ENCODE measurements around the gene SLC5A4.

Gene SLC5A4

DNA sequence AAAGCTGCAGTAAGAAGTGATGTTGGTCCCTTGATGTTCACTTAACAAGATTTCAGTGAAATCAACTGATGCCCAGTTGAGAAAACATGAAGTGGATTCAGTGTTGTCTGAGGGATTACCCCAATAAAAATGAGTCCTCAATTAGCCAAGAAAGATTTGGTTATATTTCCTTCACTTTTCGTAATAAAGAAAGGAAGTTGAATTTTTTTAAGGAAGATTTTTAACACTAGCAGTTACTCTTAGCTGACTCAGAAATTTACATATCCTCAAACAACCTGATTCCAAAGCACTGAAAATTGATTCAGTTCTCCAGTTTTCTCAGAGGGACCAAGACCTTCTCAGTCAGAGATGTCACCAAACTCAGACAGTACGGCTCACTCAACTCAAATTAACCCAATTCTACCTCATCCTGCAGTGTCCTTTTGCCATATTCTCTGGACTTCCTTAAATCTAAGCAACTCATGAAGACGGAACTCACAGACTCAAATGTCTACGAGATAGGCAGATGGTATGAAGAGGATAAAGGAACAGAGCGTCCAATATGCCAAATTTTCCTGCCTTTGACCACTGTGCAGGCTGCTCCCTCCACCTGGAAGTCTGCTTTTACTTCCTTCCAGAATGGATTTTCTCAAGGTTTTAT is 22.8 kb downstream of the SLC5A4 start:
- DNase-seq = no peak

DNA sequence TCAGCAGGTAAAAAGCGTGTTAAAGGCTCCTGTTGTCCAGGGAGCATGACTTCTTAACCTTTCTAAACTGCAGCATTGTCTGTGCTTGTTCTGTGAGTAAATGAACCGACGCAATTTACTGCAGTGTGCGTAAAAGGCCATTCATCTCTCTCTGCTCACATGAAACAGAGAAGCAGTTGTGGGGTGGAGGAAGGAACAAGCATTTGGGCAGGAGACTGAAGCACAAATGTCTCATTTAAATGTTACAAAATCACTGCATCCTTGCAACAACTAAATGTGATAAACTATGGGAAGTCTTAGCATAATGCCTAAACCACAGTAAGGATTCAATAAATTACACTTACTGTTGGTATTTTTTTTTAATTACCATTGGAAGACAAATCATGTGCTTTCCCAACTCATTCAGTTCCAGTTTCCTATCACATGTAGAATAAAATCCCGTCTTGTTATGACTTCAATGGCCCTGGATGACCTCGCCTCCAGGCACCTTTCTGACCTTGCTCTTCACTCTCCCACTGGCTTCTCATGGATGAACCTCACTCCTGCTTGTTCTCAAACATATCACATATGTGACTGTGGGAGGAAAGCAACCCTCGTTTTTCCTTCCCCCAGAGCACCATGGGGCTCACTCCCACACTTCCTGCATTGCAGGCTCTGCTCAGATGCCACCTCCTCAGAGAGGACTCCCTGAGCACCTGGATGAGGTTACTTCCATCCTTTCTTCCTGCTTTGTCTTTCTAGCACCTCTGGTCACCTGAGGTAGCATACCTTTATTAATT is 28.6 kb downstream of the SLC5A4 start:
- no peak for DNase-seq

DNA sequence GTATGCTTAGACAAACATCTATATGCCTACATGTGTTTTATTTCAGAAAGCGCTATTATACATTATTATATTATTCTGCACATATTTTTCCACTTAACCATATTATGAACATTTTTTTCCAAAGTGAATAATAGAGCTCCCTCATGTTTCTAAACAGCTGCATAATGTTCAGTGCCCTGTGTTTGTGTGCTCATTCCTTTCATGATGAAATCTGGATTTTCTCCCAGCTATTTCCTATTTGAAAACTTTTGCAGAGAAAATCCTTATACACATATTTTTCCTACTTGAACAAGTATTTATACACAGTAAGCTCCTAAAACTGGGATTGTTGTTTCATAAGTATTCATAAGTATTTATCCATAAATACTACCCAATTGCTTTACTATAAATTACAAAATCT is 32.2 kb downstream of the SLC5A4 start:
- no peak for DNase-seq

DNA sequence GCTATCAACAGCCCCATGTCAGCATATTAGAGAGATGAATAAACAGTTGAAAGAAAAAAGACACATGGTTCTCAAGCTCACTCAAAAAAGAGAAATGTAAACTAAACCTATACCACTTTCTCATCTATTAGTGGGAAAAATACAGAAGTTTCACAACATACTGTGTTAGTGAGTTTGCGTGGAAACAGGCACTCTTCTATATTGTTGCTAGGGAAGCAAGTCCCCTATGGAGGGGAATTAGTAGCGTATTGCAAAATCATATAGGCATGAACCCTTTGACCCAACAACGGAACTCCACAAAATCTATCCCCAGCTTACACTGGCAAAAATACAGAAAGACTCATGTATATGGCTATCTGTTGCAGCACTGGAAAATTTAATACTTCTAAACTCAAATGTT is 36.1 kb downstream of the SLC5A4 start:
- DNase-seq = no peak

DNA sequence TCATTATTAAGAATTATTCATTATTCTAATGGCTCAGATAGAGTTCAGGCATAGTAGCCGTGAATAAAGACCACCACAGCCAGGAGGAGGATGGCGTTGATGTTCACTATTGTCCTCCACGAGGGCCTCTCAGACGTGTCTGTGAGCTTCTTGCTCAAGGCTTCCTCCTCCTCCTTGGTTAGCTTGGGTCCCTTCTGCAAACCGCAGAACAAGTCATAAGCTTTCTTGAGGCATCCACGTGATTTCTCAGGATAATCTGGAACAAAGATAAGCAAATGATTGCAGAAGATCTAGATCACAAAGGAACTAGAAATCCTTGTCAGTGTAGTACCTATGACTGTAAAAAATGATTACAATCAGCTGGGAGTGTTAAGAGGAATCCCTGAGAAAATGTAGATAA is 36.7 kb downstream of the SLC5A4 start:
- DNase-seq = no peak

DNA sequence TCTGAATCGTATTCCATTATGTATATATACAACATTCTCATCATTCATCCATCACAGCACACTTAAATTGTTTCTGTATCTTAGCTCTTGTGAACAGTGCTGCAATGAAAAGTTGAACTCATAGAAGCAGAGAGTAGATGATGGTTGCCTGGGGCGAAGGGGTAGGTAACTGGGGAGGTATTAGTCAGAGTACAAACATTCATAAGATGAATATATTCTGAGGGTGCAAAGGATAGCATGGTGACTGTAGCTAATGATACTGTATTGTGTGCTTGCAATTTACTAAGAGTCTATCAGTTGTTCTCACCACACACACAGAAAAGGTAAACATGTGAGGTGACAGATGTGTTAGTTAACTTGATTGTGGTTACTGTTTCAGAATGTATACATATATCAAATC is 37.7 kb downstream of the SLC5A4 start:
- DNase-seq = no peak

DNA sequence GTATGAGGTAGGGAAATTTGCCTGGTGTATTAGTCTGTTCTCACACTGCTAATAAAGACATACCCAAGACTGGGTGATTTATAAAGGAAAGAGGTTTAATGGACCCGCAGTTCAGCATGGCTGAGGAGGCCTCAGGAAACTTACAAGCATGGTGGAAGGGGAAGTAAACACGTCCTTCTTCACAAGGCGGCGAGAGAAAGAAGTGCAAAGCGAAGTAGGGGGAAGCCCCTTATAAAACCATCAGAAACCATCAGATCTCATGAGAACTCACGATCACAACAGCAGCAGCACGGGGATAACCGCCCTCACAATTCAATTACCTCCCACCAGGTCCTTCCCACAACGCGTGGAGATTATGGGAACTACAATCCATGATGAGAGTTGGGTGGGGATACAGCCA is 38.2 kb downstream of the SLC5A4 start:
- no peak for DNase-seq

DNA sequence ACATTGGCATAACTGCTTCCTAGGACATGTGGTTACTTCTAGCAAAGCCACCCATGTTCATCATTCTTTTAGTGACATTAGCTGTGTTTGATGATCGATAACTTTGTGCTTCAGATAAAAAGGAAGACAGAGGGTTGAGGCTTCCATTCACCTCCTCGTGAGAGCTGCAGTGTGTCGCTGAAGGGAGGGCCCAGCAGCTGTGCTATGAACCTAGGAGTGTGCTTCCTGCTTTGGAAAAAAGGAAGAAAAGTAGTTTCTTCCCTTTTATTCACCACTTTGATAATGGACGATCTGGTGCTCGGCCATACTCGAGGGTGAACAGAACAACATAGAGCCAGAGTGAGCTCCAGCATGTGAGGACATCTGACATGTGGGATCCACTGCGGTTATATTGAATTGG is 44.1 kb downstream of the SLC5A4 start:
- DNase-seq = no peak

DNA sequence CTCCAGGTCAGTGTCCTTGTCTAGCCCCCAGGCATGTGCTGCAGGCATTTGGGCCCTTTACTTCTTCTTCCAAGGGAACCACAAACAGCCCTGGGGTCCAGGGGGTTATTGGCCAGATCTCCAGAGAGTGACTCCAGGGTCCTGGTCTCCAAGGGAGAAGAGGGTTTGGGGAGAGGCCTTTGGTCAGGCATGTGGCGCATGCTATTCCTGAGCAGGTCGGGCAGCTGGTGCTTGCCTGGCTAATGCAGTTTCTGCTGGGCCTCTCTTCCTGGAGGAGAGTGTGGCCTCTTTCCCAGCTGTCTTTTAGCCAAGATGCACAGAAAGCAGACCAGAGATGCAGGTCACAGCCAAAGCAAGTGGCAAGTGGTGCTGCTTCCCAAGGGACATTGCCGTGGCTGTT is 46.5 kb downstream of the SLC5A4 start:
- no peak for DNase-seq

DNA sequence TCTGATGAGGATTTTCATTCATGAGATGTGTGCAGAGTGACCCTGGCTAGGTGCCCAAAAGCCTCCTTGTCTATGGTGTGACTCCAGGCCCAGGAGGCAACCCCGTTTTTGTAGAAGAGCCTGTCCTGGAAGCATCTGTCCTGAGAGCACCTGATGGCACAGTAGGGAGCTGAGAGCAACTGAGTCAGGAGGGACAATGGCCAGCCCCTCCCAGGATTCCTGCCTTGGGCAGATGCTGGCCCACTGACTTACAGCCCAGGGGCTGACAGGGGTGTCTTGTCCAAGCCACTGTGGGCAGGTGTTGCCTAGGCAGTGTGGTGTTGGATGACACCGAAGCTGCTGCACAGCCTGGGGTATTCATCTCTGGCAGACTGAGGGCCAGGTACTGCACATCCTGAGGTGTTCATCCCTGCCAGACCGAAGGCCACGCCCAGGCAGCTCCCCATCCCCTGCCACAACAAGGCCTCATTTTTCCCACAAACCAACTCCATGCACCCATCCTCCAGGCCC is 47.1 kb downstream of the SLC5A4 start:
- no peak for DNase-seq

DNA sequence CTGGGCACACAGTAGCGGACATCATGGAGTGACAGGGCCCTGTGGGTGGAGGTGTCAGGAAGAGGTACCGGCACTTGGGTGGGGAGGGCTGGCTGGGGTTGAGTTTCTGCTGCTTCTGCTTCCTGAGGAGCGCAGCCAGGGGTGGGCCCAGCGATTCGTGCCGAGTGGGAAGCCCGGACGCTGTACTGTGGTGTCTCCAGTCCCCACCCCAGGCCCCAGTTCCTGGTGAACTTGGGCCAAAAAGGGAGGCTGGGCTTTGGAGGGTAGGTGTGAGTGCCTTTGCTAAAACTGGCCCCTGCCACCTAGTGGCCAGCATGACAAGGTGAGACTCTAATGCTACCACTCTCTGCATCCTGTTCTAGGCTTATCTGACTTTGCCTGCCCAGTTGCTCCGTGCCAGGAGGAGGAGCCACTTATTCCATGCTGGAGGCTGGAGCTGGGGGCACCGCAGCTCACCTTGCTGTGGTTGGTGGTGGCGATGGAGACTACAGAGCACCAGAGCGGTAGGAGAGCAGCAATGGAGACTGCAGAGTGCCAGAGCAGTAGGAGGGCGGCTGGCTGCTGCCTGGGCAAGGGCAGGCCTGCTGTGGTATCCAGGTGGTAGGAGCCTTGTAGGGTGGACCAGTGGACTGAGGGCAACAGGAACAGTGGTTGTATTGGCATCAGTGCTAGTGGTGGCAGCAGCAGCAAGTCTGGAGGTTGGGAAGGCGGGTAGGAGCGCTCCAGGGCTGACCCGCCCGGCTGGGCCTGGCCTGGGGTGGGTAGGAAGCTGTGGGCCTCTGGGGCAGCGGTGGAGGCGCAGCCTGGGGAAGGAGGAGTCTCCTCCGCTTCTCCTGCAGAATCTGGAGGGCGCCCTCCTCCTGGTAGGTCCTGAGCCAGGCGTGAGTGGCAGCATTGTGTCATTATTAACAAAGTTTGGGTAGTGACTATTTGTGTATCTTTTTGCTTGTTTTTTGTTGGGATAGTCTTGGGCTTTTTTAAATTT is 48.1 kb downstream of the SLC5A4 start:
- DNase-seq = no peak

DNA sequence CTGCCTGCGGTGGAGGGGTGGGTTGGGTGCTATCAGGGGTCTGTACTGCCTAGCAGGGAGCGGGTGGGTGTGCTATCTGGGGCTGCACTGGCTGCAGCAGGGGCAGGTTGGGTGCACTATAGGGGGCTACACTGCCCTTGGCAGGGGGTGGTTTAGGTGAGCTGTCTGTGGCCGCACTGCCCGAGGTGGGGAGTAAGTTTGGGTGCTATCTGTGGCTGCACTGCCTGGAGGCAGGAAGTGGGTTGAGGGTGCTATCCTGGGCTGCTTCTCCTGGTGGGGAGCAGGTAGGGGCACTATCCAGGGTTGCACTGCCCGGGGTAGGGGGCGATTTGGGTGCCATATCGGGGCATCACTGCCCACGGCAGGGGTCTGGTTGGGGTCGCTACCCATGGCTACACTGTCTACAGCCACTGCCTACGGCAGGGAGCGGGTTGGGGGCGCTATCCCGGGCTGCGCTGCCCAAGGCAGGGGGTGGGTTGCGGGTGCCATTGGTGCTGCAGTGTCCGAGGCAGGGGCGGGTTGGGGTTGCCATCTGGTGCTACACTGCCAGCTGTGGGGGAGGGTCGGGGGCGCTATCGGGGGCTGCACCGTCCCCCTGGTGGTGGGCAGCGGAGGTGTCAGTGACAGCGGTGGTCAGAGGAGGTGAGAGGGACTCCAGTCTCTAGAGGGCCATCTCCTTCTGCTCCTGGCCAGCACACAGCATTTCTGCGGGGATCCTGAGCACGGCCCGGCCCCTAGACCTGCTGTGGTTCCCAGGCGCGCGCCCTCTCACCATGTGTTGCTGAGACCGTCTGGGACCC is 49.0 kb downstream of the SLC5A4 start:
- DNase-seq = no peak

DNA sequence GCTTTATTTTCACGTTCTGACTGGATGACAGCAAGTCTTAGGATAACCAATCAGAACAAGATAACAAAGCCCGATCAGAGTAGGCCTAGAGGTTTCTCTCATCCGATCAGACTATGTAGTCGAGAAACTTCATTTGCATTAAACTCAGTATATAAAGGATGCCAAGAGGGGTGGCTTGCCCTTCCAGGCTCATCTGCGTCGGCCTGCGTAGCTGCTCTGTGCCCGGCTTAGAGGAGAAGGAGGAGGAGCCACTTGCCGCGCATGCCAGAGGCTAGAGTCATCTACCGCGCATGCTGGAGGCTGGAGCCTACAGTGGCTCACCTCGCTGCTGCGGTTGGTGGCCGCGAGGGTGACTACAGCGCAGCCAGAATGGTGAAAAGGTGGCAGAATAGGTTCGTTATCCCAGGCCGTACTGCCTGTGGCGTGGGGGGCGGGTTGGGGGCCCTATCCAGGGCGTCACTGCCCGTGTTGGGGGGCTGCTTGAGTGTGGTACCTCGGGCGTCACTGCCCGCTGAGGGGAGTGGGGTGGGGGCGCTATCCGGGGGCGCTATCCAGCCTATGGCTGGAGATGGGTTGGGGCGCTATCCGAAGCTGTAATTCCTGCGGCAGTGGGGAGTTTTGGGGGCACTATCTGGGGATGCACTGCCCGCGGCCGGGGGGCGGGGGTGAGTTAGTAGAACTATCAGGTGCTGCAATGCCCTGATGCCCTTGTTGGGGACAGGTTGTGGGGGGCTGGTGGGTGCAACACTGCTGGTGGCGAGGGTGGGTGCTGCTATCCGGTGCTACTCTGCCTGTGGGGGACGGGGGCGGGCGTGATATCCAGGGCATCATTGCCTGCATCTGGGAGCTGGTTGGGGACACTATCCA is 50.1 kb downstream of the SLC5A4 start, which contains the start of gene RFPL2:
Gene RFPL2 (minus strand): TSS at position 218 of the 867 bp plus-strand sequence. CDS start 2,622 bp downstream, outside the sequence.
- DNase-seq = peak; percentile 82

DNA sequence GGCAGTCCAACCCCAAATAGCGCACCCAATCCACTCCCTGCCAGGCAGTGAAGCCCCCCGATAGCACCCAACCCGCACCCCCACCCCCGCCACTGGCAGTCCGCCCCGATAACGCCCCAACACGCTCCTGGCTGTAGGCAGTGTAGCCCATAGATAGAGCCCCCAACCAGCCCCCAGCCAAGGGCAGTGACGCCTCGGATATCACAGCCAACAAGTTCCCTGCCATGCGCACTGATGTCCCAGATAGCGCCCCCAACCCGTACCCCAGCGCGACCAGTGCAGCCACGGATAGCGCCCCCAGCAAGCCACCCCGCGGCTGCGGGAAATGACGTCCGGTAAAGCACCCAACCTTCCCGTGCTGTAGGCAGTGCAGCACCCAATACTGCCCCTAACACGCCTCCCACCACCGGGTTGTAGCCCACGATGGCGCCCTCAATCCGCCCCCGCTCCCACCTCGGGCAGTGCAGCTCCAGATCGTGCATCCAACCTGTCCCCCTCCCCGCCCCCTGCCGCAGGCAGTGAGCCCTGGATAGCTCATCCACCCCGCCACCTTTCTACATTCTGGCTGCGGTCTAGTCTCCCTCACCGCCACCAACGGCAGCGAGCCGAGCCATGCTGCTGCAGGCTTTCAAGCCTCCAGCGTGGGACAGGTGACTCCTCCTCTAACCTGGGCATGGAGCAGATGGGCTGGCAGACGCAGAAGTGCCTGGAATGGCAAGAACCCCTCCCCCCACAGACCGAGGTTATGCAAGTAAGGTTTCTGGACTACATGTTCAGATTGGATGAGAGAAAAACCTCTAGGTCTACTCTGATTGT is 50.9 kb downstream of the SLC5A4 start:
- peak; percentile 52 for DNase-seq

DNA sequence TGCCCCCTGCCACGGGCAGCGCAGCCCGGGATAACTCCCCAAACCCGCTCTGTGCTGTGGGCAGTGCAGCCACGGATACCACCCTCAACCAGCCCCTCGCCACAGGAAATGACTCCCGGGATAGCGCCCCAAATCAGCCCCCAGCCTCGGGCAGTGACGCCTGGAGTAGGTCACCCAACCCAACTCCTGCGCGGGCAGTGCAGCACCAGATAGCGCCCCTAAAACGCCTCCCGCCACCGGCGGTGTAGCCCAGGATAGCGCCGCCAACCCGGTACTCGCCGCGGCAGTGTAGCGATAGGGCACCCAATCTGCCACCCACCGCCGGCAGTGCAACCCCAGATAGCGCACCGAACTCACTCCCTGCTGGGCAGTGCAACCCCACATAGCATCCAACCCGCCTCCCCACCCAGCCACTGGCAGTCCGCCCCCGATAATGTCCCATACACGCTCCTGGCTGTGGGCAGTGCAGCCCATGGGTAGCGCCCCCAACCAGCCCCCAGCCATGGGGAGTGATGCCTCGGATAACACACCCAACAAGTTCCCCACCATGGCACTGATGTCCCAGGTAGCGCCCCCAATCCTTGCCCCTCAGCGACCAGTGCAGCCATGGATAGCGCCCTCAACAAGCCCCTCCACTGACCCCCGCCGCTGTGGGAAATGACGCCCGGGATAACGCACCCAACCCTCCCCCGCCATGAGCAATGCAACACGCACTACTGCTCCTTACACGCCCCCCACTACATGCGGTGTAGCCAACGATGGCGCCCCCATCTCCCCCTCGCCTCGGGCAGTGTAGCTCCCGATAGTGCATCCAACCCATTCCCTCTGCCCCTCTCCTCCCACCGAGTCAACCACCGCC is 51.7 kb downstream of the SLC5A4 start:
- DNase-seq = no peak

DNA sequence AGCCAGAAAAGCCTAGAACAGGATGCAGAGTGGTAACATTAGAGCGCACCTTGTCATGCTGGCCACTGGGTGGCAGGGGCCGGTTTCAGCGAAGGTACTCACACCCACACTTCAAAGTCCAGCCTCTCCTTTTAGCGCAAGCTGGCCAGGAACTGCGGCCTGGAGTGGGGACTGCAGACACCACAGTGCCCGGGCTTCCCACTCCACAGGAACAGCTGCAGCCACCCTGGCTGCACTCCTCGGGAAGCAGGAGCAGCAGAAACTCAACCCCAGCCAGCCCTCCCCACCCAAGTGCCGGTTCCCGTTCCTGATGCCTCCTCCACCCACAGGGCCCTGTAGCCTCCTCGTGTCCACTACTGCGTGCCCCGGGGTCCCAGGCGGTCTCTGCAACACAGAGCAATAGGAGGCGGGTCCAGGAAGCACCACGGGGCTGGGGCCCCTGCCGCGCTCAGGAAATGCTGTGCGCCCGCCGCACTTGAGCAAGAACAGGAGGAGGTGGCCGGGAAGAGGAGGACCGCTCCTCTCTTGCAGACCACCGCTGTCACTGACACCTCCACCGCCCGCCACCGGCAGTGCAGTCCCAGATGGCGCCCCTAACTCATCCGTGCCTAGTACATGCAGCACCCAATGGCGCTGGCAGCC is 52.5 kb downstream of the SLC5A4 start:
- DNase-seq = peak; percentile 38

DNA sequence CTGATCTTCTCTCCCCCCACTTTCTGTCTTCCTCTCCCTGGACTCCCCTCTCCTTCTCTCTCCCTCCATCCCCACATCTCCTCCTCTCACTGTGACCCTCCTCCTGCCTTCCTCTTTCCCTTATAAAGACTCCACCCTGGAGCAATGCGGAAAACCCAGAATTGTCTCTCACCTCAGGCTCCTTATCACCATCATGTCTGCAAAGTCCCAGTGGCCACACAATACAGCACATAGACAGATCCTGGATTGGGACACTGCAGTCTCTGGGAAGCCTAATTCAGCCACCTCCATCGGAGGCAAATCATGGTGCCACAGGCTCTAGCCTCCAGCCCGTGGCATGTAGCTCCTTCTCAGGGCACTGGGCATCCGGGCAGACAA is 53.0 kb downstream of the SLC5A4 start:
- no peak for DNase-seq

DNA sequence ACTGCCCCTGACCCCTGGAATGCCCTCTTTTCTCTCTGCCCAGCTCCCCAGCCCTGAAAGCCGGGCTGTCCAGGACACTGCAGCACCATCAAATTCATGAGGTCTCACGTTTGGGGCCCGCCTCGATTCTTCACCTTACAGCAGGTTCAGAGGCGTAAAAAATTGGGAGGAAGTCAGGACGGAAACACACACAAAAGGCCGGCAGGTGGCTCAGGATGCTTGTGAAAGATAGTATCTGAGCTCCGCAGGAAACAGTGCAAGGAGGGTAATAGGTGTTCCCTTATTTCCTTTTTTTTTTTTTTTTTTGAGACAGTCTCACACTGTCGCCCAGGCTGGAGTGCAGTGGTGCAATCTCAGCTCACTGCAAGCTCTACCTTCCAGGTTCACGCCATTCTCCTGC is 54.4 kb downstream of the SLC5A4 start:
- no peak for DNase-seq

DNA sequence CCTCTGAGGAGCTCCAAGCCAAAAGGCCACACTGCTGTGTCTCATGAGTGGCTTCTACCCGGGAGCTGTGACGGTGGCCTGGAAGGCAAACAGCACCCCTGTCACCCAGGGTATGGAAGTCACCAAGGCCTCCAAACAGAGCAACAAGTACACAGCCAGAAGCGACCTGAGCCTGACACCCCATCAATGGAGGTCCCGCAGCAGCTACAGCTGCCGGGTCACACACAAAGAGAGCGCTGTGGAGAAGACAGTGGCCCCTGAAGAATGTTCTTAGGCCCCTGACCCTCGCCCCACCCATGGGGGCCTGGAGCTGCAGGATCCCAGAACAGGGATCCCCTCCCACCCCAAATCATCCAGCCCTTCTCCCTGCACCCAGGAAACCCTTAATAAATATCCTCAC is 55.2 kb downstream of the SLC5A4 start:
- no peak for DNase-seq

All from NCI-H1092 (cell line).